GM23248 (cell line): ENCODE results near the gene APLF.

Experiments used
- EZH2 ChIP-seq: fragments of 200-600 bp; sonication (generic); IDR thresholded peaks from 2 replicates; pipeline ENCODE4 v1.6.1; 2018; ENCODE audit warnings: antibody characterized with exemption, mild to moderate bottlenecking; ENCODE audit not compliant: insufficient read depth, poor library complexity, severe bottlenecking
- EZH2phosphoT487 ChIP-seq: fragments of 200-600 bp; sonication (generic); IDR thresholded peaks from 2 replicates; pipeline ENCODE4 v1.6.1; 2018; ENCODE audit warnings: antibody characterized with exemption, moderate library complexity, mild to moderate bottlenecking, low read depth; ENCODE audit not compliant: insufficient read depth

DNA sequence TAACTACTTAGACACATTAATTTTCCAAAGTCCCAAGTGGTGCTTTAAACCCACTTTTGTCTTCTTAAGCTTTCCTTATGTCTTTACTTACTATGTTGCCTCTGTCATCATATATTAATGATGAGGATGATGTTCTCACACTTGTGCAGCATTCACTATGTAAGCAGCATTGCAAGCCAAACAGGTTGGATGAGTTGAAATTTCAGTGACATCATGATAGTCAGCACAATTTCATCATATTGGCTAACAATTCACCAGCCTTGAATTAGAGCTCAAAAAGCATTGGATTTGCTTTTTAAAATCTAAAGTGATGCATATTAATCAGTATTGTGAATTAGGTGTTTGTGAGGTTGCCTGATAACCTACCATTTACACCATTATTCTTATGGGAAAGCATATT lies 7.7 kb downstream of the APLF start:
- TF ChIP-seq EZH2phosphoT487 (no peak), EZH2 (no peak)
